ENCODE measurements around the gene RAMP2.
"Not testable (repeated sequence)": the region's sequence is repeated elsewhere in the genome, so short reads cannot be mapped to it uniquely, and the experiment has no call there.

The RAMP2 gene

DNA sequence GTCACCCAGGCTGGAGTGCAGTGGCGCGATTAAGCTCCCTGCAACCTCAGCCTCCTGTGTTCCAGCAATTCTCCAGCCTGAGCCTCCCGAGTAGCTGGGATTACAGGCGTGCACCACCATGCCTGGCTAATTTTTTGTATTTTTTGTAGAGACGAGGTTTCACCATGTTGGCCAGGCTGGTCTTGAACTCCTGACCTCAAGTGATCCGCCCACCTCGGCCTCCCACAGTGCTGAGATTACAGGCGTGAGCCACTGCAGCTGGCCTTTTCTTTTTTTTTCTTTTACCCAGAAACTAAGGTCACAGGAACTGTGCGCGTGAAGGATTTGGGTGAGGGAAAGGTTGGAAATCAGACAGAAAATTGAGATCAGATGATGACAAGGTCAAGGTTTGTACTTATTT is 8.9 kb downstream of the RAMP2 start:
- DNase-seq = not testable (repeated sequence)

DNA sequence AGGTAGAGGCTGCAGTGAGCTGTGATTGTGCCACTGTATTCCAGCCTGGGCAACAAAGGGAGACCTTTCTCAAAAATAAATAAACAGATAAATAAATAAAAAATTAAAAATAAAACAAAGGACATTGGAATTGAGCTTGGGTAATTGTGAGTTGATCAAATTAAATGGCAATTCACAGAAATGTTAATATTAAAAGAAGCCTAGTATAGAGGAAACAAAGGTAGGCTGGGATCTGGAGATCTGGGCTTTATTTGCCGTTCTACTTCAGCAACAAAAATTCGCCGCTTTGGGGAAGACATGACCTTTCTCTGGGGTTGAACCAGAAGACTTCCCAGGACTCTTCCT is 11.9 kb downstream of the RAMP2 start:
- no peak for DNase-seq

DNA sequence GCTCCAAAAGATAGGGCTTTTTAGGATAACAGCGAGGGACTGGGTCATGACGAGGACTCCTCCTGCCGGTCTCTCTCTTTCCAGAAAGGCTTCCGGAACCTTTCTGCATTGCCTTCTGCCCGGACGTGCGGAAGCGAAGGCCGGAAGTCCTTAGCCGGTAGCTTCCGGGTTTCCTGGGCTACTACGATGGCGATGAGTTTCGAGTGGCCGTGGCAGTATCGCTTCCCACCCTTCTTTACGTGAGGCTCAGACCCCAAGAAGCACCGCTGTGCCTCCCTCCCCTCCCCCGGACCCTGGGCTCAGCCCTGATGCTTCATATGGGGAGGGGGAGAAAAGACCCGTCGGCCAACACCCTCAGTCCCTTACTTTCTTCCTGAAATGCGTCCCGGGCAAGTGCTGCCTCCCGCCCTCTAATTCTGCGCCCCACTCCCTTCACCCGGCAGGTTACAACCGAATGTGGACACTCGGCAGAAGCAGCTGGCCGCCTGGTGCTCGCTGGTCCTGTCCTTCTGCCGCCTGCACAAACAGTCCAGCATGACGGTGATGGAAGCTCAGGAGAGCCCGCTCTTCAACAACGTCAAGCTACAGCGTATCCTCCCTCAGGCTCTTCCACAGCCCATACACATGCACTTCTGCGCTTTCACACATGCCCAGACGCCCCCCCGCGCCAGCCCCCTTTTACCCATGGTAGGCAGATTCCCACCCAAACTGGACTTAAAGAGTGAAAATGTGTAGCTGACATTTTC is 12.4 kb downstream of the RAMP2 start, which contains the start of gene VPS25:
VPS25 (plus strand) TSS at position 160 of the 746 bp plus-strand sequence; CDS start at position 187, 27 bp downstream.
- peak; percentile 73 for DNase-seq

DNA sequence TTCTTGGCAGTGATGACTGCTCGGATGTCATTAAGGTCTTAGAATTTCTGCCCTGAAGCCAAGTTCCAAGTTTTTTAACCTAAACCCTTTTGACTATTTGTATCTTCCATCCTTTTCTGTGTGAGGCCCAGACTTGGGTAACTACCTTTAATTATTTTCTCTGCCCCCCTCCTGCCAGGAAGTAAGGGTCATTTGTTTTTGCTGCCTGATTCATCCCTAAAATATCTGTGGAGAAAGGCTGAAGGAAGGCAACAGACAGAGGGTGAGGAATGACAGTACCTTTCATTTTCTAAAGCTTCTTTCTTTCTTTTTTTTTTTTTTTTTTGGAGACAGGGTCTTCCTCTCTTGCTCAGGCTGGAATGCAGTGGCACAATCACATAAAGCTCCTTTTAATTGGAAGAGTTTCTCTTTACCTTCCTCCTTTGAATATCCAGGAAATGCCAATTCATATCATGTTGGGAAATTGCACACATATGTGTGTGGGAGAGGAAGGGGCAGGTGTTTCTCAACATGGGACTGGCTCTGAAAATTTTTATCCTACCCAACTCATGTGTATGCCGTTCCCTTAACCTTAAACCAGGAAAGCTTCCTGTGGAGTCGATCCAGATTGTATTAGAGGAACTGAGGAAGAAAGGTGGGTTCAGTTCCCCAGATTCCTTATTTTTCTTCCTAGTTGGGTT is 13.2 kb downstream of the RAMP2 start:
- DNase-seq = no peak

DNA sequence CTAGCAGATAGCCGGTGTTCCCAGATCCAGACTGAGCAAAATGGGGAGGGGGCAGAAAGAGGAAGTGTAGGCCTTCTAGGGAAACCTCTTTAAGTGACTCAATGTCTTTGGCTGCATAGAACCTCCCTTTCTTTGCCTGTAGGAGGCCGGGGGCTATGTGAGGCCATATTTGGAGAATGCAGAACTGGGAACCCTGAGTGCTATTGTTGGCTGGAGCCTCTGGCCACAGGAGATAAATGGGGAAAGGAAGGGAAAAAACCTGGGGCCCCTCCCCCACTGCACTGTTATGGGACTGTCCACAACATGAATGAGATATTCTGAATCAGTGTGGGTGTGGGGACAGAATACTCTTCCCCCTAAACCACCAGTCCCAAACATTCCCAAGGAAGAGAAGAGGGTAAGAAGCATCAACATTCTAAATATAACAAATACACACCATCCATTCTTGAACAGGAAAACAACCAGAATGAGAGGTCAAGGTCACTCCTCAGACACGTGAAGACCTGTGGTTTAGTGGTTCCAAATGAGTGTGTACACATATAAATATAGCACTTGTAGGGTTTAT is 14.6 kb downstream of the RAMP2 start:
- DNase-seq = no peak

DNA sequence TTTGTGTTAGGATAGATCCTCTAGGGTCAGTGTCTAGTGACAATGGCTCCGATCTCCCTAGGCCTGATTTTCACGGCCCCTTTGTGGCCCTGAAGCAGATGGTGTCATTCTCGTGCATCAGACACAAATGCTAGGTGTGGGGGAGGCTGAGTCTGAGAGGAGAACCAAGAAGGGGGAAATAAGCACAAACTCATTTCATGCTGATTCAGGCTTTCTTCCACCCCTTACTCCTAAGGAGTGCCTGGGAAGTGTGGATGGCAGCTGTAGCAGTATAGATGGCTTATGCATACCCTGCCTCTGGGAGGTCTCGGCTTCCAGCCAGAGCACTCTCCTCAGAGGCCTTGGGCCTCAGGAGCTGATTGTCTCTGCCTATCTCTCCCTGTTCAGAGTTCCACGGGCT is 17.5 kb downstream of the RAMP2 start:
- DNase-seq = no peak

DNA sequence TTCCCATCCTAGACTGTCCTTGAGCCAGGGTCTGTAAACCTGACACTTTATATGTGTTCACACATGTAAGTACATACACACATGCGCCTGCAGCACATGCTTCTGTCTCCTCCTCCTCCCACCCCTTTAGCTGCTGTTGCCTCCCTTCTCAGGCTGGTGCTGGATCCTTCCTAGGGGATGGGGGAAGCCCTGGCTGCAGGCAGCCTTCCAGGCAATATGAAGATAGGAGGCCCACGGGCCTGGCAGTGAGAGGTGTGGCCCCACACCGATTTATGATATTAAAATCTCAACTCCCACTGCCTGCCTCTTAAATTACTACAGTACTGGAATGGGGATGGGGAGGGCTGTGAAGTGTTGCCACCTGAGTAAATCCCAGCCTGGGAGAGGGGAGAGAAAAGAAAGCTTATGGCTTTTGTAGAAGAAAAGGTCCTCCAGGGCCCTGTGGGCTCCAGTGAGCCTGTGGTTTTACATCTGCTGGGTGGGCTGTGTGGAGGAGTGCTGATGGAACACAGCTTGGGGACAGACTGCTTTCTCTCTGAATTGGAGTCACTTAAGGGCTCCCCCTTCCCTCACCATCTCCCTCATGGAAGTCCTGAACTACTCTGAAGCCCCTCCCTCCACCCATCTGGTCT is 18.4 kb downstream of the RAMP2 start:
- no peak for DNase-seq

DNA sequence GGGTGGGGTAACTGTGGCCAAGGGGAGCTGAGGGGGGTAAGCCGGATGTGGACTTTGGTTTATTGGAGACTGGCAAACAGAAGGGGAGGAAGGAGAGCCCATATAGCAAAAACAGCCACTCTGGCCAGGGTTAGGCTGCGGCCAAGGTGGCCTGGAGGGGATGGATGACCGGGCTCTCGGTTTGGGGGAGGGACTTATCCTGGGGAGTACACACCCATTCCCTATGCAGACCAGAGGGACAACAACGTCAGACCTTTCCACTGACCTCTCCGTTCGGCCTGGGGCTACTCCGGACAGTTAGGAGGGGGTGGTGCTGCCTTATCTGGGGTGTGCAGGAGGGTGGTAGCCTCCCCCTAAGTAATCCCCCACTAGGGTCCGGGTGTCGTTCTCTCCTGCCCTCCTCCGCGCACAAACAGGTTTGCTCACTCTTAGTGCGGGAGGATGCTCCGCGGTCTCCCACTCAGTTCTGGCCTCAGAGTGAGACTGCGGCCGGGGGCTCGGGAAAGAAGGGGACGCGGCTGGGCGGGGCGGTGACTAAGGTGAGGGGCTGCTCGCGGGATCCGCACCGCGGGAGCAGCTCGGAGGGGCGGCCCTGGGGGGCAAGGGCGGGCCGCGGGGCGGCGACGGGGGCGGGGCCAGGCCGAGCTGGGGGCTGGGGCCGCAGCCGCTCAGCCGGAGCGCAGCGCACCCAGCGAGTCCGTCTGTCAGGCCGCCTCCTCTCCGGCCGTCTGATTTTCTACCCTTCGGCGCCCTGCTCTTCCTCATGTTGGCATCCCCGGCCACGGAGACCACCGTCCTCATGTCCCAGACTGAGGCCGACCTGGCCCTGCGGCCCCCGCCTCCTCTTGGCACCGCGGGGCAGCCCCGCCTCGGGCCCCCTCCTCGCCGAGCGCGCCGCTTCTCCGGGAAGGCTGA is 19.2 kb downstream of the RAMP2 start, which contains the start of gene WNK4:
WNK4 (plus strand) TSS at position 675 of the 915 bp plus-strand sequence; CDS start at position 764, 89 bp downstream.
- no peak for DNase-seq

DNA sequence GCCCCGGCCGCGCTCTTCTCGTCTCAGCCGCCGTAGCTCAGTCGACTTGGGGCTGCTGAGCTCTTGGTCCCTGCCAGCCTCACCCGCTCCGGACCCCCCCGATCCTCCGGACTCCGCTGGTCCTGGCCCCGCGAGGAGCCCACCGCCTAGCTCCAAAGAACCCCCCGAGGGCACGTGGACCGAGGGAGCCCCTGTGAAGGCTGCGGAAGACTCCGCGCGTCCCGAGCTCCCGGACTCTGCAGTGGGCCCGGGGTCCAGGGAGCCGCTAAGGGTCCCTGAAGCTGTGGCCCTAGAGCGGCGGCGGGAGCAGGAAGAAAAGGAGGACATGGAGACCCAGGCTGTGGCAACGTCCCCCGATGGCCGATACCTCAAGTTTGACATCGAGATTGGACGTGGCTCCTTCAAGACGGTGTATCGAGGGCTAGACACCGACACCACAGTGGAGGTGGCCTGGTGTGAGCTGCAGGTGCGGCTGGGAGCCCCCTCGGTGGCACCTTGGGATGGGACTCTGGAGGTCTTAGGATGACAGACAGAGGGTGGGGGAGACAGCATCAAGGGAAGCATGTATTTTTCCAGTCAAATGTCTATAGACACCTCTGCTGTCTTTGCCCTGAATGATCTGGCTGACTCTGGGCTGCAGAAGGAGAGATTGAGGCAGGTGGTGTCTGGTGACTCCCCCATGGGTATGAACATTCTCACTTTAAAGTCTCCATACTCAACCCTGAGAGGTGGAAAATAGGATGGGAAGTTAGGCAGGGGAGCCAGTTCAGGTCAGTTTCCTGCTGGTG is 20.0 kb downstream of the RAMP2 start:
- DNase-seq = no peak

DNA sequence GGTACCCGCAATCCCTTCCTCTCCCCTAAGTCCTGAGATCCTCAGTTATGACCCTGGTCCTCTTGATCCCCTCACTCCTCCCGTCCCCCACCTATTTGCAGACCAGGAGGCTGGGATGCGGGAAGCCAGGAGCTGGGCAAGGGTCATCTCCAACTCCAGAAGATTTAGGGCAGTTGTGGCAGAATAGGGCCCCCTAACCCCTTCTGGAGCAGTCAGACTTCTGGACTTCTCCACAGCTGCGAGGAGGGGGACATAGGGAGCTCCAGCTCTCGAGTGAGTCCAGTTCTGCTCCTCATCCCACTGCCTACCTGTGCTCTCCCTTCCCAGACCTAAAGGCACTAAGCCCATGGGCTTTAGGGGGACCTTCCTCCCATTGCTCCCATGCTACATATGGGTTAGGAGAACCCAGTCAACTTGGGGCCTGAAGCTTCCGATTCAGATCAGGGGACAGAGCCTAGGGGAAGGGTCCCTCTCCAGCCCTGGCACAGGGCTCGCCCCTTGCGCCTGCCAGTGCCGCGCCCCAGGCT is 20.7 kb downstream of the RAMP2 start:
- DNase-seq = no peak

DNA sequence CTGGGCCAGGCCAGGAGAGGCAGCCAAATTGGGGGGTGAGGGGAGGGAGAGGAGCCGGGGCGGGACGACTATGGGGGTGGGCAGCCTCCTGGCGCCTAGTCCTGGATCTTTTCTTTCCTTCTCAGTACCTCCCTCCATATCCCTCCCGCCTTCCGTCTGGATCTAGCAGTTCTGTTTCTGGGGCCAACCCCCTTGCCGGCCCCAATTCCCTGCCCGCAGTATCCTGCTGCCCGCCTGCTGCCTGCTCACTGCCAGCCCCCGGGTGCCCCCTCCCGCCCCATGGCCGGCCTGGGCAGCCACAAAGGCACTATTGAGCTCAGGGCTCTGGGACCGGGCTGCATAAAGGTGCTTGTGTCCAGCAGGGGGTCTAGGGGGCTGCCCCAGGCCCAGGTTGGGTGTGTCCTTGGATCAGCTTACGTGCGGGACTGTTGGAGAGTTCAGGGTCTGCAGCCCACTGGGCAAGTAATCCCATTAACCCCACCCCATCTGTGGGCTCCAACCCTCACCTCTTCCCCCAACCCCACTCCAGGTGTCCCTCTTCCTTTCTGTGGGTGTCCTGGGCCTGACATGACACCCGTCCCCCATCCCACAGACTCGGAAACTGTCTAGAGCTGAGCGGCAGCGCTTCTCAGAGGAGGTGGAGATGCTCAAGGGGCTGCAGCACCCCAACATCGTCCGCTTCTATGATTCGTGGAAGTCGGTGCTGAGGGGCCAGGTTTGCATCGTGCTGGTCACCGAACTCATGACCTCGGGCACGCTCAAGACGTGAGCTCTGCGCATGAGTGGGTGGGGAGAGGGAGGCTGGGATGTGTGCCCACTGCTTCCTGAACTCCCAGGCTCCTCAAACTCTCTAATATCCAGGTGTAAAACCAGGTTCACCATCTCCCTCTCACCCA is 21.4 kb downstream of the RAMP2 start:
- no peak for DNase-seq

DNA sequence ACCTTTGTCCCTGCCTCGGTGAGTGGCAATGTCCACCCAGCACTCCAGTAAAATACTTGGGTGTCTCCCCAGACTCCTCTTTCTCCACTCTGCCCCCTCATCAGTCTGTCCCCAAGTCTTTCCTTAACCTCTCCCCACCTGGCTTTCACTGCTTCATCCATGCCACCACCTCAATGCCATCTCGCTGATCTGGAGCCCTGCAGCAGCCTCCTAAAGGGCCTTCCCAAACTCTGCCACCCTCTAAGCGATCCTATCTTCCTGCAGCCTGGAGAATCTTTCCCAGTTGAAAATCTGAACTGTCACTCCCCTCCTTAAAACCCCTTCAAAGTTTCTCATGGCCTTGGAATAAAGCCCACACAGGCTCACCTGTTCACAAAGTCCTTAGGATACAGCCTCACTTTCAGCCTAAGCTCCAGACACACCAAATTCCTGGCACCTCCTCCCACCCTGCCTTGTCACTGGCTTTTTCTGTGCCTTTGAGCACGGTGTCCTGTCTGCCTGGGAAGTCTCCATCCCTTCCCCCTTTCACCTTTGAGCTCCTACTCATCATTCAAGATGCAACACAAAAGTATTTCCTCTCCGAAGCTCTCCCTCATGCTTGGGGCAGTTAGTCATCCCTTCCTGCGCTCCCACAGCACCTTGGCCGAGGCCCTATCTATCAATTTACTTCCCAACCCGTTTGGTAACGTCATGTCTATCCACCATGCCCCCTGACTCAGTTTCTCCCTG is 22.2 kb downstream of the RAMP2 start:
- DNase-seq = no peak

DNA sequence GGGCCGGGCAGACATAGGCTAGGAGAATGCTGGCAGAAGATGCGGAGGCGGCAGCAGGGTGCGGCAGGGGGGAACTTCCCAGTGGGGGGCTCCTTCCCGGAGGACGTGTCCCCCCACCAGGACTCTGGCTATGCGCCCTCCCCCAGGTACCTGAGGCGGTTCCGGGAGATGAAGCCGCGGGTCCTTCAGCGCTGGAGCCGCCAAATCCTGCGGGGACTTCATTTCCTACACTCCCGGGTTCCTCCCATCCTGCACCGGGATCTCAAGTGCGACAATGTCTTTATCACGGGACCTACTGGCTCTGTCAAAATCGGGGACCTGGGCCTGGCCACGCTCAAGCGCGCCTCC is 22.7 kb downstream of the RAMP2 start:
- no peak for DNase-seq

DNA sequence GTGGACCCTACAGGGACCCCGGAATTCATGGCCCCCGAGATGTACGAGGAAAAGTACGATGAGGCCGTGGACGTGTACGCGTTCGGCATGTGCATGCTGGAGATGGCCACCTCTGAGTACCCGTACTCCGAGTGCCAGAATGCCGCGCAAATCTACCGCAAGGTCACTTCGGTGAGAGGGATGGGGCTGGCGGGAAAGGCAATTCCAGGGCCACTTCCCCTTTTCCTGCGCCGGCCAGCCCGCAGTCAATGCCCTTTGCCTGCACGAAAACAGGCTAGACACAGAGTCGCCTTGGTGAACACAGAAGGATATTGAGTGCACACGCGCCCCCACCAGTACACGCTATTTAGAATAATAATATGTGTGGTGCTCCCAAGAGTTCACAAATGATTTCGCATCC is 23.4 kb downstream of the RAMP2 start:
- DNase-seq = no peak

DNA sequence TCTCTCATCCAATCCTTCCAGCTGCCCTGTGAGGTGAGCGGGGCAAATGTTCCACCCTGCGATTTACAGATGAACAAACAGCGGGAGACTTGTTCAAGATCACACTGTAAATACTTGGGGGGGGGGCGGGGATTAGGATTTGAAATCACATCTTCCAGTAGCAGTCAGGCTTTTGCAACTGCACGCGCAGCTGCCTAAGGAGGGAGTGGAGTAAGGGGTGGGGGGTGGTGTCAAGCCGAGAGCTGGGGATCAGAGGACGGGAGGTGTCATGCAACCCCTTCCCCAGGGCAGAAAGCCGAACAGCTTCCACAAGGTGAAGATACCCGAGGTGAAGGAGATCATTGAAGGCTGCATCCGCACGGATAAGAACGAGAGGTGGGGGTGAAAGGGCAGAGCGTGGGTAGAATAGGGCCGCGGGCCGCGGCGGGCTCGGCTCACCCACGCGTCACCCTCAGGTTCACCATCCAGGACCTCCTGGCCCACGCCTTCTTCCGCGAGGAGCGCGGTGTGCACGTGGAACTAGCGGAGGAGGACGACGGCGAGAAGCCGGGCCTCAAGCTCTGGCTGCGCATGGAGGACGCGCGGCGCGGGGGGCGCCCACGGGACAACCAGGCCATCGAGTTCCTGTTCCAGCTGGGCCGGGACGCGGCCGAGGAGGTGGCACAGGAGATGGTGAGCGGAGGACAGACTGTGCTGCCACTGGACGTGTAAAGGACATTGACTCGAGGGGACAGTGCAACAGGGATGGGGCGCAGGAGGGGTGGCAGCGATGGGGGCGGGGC is 24.0 kb downstream of the RAMP2 start:
- no peak for DNase-seq

DNA sequence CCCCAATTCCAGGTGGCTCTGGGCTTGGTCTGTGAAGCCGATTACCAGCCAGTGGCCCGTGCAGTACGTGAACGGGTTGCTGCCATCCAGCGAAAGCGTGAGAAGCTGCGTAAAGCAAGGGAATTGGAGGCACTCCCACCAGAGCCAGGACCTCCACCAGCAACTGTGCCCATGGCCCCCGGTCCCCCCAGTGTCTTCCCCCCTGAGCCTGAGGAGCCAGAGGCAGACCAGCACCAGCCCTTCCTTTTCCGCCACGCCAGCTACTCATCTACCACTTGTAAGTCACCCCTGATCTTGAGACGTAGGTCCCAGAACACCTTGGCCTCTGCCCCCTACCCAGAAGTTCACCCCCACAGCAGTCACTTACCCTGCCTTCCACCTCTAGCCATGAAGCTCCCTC is 26.2 kb downstream of the RAMP2 start:
- DNase-seq = no peak

DNA sequence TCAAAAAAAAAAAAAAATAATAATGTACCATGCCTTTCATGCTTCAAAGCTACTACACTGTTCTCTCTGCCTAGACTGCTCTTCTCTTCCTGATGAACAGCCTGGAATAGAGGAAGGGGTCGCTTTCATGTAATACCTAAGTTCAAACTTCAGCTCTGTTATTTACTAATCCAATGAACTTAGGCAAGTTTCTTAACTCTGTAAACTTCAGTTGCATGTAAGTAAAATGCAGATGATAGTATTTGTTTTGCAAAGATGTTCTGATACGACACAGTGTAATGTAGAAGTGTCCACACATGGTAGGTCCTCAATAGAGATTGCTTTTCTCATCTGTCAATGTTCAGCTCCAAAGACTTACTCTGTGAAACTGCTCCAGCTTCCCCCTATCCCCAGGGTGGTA is 30.9 kb downstream of the RAMP2 start:
- DNase-seq = no peak

DNA sequence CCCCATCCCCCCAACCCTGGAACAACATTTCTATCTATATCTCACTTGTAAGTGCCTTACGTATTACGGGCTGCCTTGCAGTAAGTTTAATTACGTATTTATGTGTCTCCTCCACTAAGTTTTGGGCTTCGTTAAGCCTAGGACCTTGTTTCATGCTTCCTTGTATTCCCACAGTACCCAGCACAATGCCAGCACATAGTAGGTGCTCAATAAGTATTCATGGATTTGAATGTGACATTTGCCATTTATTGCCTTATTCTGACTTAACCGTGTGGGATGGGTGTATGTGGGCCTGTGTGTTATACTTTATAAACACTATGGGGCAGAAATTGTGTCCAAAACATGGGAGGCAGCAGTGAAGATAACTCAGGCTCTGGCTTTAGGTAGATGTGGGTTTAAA is 31.5 kb downstream of the RAMP2 start:
- no peak for DNase-seq

DNA sequence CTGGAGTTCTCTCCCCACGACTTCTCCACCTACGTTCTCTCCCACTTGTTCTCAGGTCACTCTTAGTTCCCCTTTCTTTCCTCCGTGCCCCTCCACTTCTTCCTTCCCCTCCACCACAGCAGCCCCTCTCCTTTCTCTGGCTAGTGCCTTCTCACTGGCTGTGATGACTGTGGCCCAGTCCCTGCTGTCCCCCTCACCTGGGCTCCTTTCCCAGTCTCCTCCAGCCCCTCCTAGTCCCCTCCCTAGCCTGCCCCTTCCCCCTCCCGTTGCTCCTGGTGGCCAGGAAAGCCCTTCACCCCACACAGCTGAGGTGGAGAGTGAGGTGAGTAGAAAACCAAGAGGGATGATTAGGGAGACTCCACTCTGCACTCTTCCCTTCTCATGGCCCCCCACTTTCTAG is 34.0 kb downstream of the RAMP2 start:
- no peak for DNase-seq
